Activated B cell treated with CpG ODN at 0.5 μM for 24 hours (primary cell): ENCODE data around the gene NOSTRIN. TPM values are rescaled to one million over a fixed set of nuclear protein-coding genes. Genes with fewer than 3 reads are reported as not detected.

ENCODE experiments used
- ATAC-seq: fragments of 200-7000 bp; cut with Tn5 transposase; one replicate; pipeline ENCODE4 v1.10.0; 2021; ENCODE audit warnings: low read depth, mild to moderate bottlenecking, moderate library complexity
- CTCF ChIA-PET: fragments of 350-600 bp; sonication (Branson Sonifier 250); formaldehyde crosslinking; loops from one replicate; lab custom pipeline; 2021; ENCODE audit warnings: antibody characterized with exemption; lab: Charles Lee
- POLR2A ChIA-PET: fragments of 350-600 bp; sonication (Branson Sonifier 250); formaldehyde crosslinking; loops from one replicate; lab custom pipeline; 2021; ENCODE audit warnings: antibody characterized with exemption; lab: Charles Lee
- DNase-seq: peaks from one replicate; pipeline ENCODE4 v3.0.0; 2022
- H3K27ac Mint-ChIP-seq: one replicate; pipeline ENCODE4 v1.8.0; 2020; ENCODE audit warnings: mixed read lengths
- H3K27me3 Mint-ChIP-seq: one replicate; pipeline ENCODE4 v1.8.0; 2021; ENCODE audit warnings: mixed read lengths
- H3K36me3 Mint-ChIP-seq: one replicate; pipeline ENCODE4 v1.8.0; 2021; ENCODE audit warnings: low read depth, mixed read lengths
- H3K4me1 Mint-ChIP-seq: one replicate; pipeline ENCODE4 v1.8.0; 2021; ENCODE audit warnings: mixed read lengths
- H3K4me3 Mint-ChIP-seq: one replicate; pipeline ENCODE4 v1.8.0; 2020; ENCODE audit warnings: mild to moderate bottlenecking, mixed read lengths
- H3K9me3 Mint-ChIP-seq: one replicate; pipeline ENCODE4 v1.8.0; 2020; ENCODE audit warnings: mixed read lengths
- intact Hi-C: fragments of 100-400 bp; cut with micrococcal nuclease; formaldehyde crosslinking; loops from one replicate; pipeline ENCODE4 v1.15.1; 2024
- total RNA-seq: library from RNA; stranded (reverse); gene quantifications from 2 replicates; pipeline ENCODE4 v1.2.3, GENCODE V29; 2022
- TF ChIP-seq, protein P1 (sequence below): fragments of 200-600 bp; IDR thresholded peaks from one replicate; pipeline ENCODE4 v1.8.0; 2022; ENCODE audit warnings: antibody characterized with exemption, mild to moderate bottlenecking

NOSTRIN gene
- total RNA-seq, 1 donor from 2014 or later: not detected

DNA sequence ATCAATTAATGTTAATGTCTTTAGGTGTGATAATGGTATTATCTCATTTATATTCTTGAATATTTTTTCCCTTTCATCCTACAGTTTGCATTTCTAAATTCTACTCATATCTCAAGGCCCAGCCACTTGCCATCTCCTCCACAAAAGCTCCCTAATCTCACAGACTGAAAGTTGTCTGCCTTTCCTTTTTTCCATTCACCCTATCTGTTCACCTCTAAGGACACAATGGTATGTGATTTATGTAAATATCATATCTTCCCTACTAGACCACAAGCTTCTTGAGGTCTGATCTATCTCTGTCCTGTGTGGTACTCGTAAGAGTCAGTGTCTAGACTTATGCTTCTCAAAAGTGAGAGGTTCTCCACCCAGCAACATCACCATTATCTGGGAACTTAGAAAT, 91.7 kb downstream of the NOSTRIN start:
- no peak for ATAC-seq
- no peak for DNase-seq
- peaks cover 5% of the 10 kb centered on the region for H3K27me3 Mint-ChIP-seq
- H3K27ac Mint-ChIP-seq: no peak overlapping the region
- H3K4me3 Mint-ChIP-seq: no peak overlapping the region
- H3K4me1 Mint-ChIP-seq: peaks cover 11% of the 10 kb centered on the region
- ChIA-PET POLR2A (no interaction called here), CTCF (no interaction called here)
- no peaks in the 10 kb centered on the region for H3K9me3 Mint-ChIP-seq
- intact Hi-C loops: loop anchor here (5.0 to 10.0 kb wide), 2 partner anchors 179 to 437 kb away; partner anchors contain the start of gene CERS6
- TF ChIP-seq, protein P1, sequence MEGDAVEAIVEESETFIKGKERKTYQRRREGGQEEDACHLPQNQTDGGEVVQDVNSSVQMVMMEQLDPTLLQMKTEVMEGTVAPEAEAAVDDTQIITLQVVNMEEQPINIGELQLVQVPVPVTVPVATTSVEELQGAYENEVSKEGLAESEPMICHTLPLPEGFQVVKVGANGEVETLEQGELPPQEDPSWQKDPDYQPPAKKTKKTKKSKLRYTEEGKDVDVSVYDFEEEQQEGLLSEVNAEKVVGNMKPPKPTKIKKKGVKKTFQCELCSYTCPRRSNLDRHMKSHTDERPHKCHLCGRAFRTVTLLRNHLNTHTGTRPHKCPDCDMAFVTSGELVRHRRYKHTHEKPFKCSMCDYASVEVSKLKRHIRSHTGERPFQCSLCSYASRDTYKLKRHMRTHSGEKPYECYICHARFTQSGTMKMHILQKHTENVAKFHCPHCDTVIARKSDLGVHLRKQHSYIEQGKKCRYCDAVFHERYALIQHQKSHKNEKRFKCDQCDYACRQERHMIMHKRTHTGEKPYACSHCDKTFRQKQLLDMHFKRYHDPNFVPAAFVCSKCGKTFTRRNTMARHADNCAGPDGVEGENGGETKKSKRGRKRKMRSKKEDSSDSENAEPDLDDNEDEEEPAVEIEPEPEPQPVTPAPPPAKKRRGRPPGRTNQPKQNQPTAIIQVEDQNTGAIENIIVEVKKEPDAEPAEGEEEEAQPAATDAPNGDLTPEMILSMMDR: no peak
- peaks cover 3% of the 10 kb centered on the region for H3K36me3 Mint-ChIP-seq

DNA sequence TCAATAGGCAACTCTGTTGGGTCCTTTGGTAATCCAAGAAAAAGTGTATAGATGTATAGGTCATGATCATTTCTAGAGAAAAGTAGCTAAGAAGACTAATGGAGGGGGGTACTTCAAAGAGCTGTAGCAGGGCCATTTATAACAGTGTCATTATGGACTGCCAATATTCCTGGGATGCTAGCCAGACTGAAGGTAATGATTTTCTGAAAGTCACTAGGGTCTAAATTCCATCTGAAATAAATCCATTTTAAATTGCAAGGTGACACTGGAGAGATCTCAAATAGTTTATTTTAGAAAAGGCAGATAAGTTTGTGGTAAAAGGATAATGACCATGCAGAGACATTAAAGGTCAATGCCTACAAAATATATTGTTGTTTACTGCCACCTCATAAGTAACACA, 92.3 kb downstream of the NOSTRIN start:
- TF ChIP-seq, protein P1: no peak
- POLR2A ChIA-PET: no interaction called here
- intact Hi-C loops: loop anchor here (5.0 to 10.0 kb wide), 2 partner anchors 180 to 437 kb away; partner anchors contain the start of gene CERS6
- ATAC-seq (no peak), DNase-seq (no peak)
- H3K36me3 Mint-ChIP-seq: peaks cover 3% of the 10 kb centered on the region
- CTCF ChIA-PET: no interaction called here
- H3K4me3 Mint-ChIP-seq: no peak overlapping the region
- H3K27ac Mint-ChIP-seq: no peak overlapping the region
- peaks cover 11% of the 10 kb centered on the region for H3K4me1 Mint-ChIP-seq
- no peaks in the 10 kb centered on the region for H3K9me3 Mint-ChIP-seq
- H3K27me3 Mint-ChIP-seq: peaks cover 5% of the 10 kb centered on the region

DNA sequence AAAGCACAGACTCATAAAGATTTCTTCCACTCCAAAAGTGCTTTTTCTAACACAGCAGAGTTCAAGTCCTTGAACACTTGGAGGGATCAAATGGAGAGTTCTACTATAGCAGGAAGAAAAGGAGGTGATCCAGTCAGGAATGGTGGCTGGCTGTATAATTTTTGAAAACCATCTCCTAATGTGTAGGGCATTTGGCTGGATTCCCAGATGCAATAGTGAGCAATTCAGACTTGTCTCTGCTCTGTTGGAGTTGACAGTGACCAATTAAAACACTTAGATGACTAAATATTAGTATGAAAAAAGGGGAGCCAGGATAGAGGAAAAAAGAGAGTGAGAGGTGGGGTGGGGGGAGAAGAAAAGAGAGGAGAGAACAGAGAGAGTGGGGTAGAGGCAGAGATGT, 93.3 kb downstream of the NOSTRIN start:
- DNase-seq: no peak
- TF ChIP-seq, protein P1: no peak
- intact Hi-C loops: loop anchor here (10.0 kb wide), 1 partner anchor 181 kb away; no protein-coding TSS in a partner anchor
- no peaks in the 10 kb centered on the region for H3K36me3 Mint-ChIP-seq
- POLR2A ChIA-PET: no interaction called here
- ATAC-seq: no peak
- peaks cover under 1% of the 10 kb centered on the region for H3K4me1 Mint-ChIP-seq
- peaks cover 5% of the 10 kb centered on the region for H3K27me3 Mint-ChIP-seq
- CTCF ChIA-PET: no interaction called here
- H3K4me3 Mint-ChIP-seq: no peak overlapping the region
- no peak overlapping the region for H3K27ac Mint-ChIP-seq
- no peaks in the 10 kb centered on the region for H3K9me3 Mint-ChIP-seq

DNA sequence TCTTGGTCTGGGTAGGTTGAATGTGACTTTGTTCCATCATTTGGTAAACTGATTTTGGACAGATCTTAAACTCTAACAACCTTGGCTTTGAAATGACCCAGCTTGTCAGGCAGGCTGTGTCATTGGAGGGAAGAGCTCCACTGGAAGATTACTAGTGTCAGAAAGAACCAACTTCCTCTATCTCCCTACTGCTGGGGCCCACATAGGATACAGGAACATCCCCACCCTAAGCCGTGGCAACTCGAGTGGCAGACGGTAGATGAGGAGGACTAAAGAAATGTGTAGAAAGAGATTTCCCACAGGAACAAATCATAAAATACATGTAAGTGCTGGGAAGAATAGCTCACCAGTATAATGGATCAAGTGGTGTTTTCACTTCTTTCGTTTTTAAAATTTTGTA, 94.3 kb downstream of the NOSTRIN start:
- Mint-ChIP-seq H3K9me3 (no peaks in the 10 kb centered on the region), H3K36me3 (no peaks in the 10 kb centered on the region), H3K4me3 (no peak overlapping the region), H3K27me3 (peaks cover 5% of the 10 kb centered on the region), H3K4me1 (no peaks in the 10 kb centered on the region), H3K27ac (no peak overlapping the region)
- TF ChIP-seq, protein P1: no peak
- ChIA-PET CTCF (no interaction called here), POLR2A (no interaction called here)
- no peak for ATAC-seq
- no peak for DNase-seq
- intact Hi-C loops: loop anchor here (10.0 kb wide), 1 partner anchor 182 kb away; no protein-coding TSS in a partner anchor

DNA sequence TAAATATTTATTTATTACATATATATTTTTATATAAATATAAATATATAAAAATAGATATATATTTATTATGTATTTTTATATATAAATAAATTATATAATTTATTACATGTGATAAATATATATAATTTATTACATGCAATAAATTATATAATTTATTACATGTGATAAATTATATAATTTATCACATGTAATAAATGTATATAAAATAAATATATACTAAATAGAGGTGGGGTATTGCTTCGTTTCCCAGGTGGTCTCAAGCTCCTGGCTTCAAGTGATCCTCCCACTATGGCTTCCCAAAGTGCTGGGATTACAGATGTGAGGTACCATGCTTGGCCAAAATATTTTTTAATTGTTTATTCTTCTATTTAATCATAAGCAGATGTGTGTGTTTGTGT, 95.0 kb downstream of the NOSTRIN start:
- POLR2A ChIA-PET: no interaction called here
- intact Hi-C loops: loop anchor here (10.0 kb wide), 1 partner anchor 183 kb away; no protein-coding TSS in a partner anchor
- H3K36me3 Mint-ChIP-seq: no peaks in the 10 kb centered on the region
- no peak for ATAC-seq
- DNase-seq: no peak
- no peak overlapping the region for H3K27ac Mint-ChIP-seq
- CTCF ChIA-PET: no interaction called here
- H3K9me3 Mint-ChIP-seq: no peaks in the 10 kb centered on the region
- H3K27me3 Mint-ChIP-seq: peaks cover 3% of the 10 kb centered on the region
- TF ChIP-seq, protein P1: no peak
- H3K4me3 Mint-ChIP-seq: no peak overlapping the region
- no peaks in the 10 kb centered on the region for H3K4me1 Mint-ChIP-seq
